Activated T-cell treated with anti-CD3 and anti-CD28 coated beads, Interleukin-2, amount 50 U/mL, for 4 hours (primary cell): ENCODE results near the gene LMBRD1. TPM values are rescaled to one million over a fixed set of nuclear protein-coding genes. Genes with fewer than 3 reads are reported as not detected.
"Not testable (repeated sequence)": the region's sequence is repeated elsewhere in the genome, so short reads cannot be mapped to it uniquely, and the experiment has no call there.

Experiments
- ATAC-seq, 2 donors: fragments of 200-7000 bp; cut with Tn5 transposase; one replicate each; pipeline ENCODE4 v1.10.0; 2021
- DNase-seq: peaks from one replicate; pipeline ENCODE4 v3.0.0-alpha.2; 2020
- H3K27me3 Mint-ChIP-seq: one replicate; pipeline ENCODE4 v1.8.0; 2021; ENCODE audit warnings: low read depth, mixed read lengths
- H3K36me3 Mint-ChIP-seq: one replicate; pipeline ENCODE4 v1.8.0; 2022; ENCODE audit warnings: mixed read lengths; ENCODE audit not compliant: insufficient read depth
- H3K4me1 Mint-ChIP-seq: one replicate; pipeline ENCODE4 v1.8.0; 2021; ENCODE audit warnings: low read depth, mixed read lengths
- H3K4me3 Mint-ChIP-seq: one replicate; pipeline ENCODE4 v1.8.0; 2021; ENCODE audit warnings: mild to moderate bottlenecking, moderate library complexity, mixed read lengths
- H3K9me3 Mint-ChIP-seq: one replicate; pipeline ENCODE4 v1.8.0; 2021; ENCODE audit warnings: mixed read lengths
- total RNA-seq, 3 donors: library from RNA; stranded (reverse); gene quantifications; one replicate each; pipeline ENCODE4 v1.2.1, GENCODE V29; 2021

The LMBRD1 gene
- total RNA-seq, 3 donors from 2014 or later, result 9.0 to 11.8 (median 10.6) TPM

GRCh38 chr6:69816569-69816968 lies 19.8 kb upstream of the LMBRD1 start:
- peak overlapping the region; percentile 75 for H3K4me3 Mint-ChIP-seq
- no peaks in the 10 kb centered on the region for H3K27me3 Mint-ChIP-seq
- ATAC-seq (peak in 1 of 2 donors; percentile 52), DNase-seq (peak; percentile 14)
- no peaks in the 10 kb centered on the region for H3K36me3 Mint-ChIP-seq
- H3K4me1 Mint-ChIP-seq, result peaks cover 51% of the 10 kb centered on the region
- no peaks in the 10 kb centered on the region for H3K9me3 Mint-ChIP-seq

- ATAC-seq, result peak; percentile 68 to 79
- no peaks in the 10 kb centered on the region for H3K9me3 Mint-ChIP-seq
- no peaks in the 10 kb centered on the region for H3K36me3 Mint-ChIP-seq
- peak overlapping the region; percentile 75 for H3K4me3 Mint-ChIP-seq
- H3K4me1 Mint-ChIP-seq, result peaks cover 55% of the 10 kb centered on the region
- no peak for DNase-seq
- no peaks in the 10 kb centered on the region for H3K27me3 Mint-ChIP-seq
Measured at GRCh38 chr6:69816026-69816425, 19.2 kb upstream of the LMBRD1 start.

GRCh38 chr6:69813508-69813907 lies 16.7 kb upstream of the LMBRD1 start:
- Mint-ChIP-seq H3K4me1 (peaks cover 58% of the 10 kb centered on the region), H3K36me3 (no peaks in the 10 kb centered on the region), H3K4me3 (peak overlapping the region; percentile 32), H3K27me3 (no peaks in the 10 kb centered on the region), H3K9me3 (no peaks in the 10 kb centered on the region)
- ATAC-seq, result peak; percentile 53 to 55
- no peak for DNase-seq

- H3K36me3 Mint-ChIP-seq, result no peaks in the 10 kb centered on the region
Measured at GRCh38 chr6:69812746-69813427, 16.1 kb upstream of the LMBRD1 start.

GRCh38 chr6:69802995-69803394 lies 6.2 kb upstream of the LMBRD1 start:
- Mint-ChIP-seq H3K4me3 (no peak overlapping the region), H3K4me1 (no peaks in the 10 kb centered on the region), H3K27me3 (no peaks in the 10 kb centered on the region), H3K36me3 (no peaks in the 10 kb centered on the region), H3K9me3 (no peaks in the 10 kb centered on the region)
- ATAC-seq (no peak), DNase-seq (no peak)

More at GRCh38 chr6:69812746-69813427, 16.1 kb upstream of the LMBRD1 start:
- ATAC-seq (no peak), DNase-seq (no peak)
- Mint-ChIP-seq H3K27me3 (peaks cover 2% of the 10 kb centered on the region), H3K9me3 (no peaks in the 10 kb centered on the region), H3K4me3 (peak overlapping the region; percentile 32), H3K4me1 (peaks cover 58% of the 10 kb centered on the region)

- H3K4me3 Mint-ChIP-seq, result no peak overlapping the region
- H3K9me3 Mint-ChIP-seq, result no peaks in the 10 kb centered on the region
- ATAC-seq (no peak), DNase-seq (no peak)
- H3K27me3 Mint-ChIP-seq, result no peaks in the 10 kb centered on the region
- peaks cover 10% of the 10 kb centered on the region for H3K4me1 Mint-ChIP-seq
- H3K36me3 Mint-ChIP-seq, result no peaks in the 10 kb centered on the region
Measured at GRCh38 chr6:69801711-69802110, 4.9 kb upstream of the LMBRD1 start.

- DNase-seq, result no peak
- H3K4me1 Mint-ChIP-seq, result peaks cover 10% of the 10 kb centered on the region
- H3K9me3 Mint-ChIP-seq, result no peaks in the 10 kb centered on the region
- no peak for ATAC-seq
- H3K36me3 Mint-ChIP-seq, result no peaks in the 10 kb centered on the region
- H3K4me3 Mint-ChIP-seq, result no peak overlapping the region
- no peaks in the 10 kb centered on the region for H3K27me3 Mint-ChIP-seq
Measured at GRCh38 chr6:69801225-69801624, 4.4 kb upstream of the LMBRD1 start.

GRCh38 chr6:69798796-69799195 lies 2.0 kb upstream of the LMBRD1 start:
- not testable (repeated sequence) for H3K27me3 Mint-ChIP-seq, H3K4me3 Mint-ChIP-seq, ATAC-seq, DNase-seq, H3K9me3 Mint-ChIP-seq, H3K36me3 Mint-ChIP-seq
- peaks cover 34% of the 10 kb centered on the region for H3K4me1 Mint-ChIP-seq

- peaks cover 55% of the 10 kb centered on the region for H3K4me1 Mint-ChIP-seq
- peak overlapping the region; percentile 90 for H3K4me3 Mint-ChIP-seq
Measured at GRCh38 chr6:69796073-69796641, 653 bp downstream of the LMBRD1 start.

GRCh38 chr6:69795469-69796072 lies 1.2 kb downstream of the LMBRD1 start:
- H3K9me3 Mint-ChIP-seq, result no peaks in the 10 kb centered on the region
- ATAC-seq (no peak), DNase-seq (no peak)
- H3K36me3 Mint-ChIP-seq, result no peaks in the 10 kb centered on the region
- no peaks in the 10 kb centered on the region for H3K27me3 Mint-ChIP-seq
- H3K4me1 Mint-ChIP-seq, result peaks cover 57% of the 10 kb centered on the region
- peak overlapping the region; percentile 90 for H3K4me3 Mint-ChIP-seq

More at GRCh38 chr6:69796073-69796641, 653 bp downstream of the LMBRD1 start:
- Mint-ChIP-seq H3K27me3 (no peaks in the 10 kb centered on the region), H3K9me3 (no peaks in the 10 kb centered on the region), H3K36me3 (no peaks in the 10 kb centered on the region)
- DNase-seq (peak; percentile 24), ATAC-seq (peak; percentile 10 to 16)

GRCh38 chr6:69792292-69792691 lies 4.5 kb downstream of the LMBRD1 start:
- Mint-ChIP-seq H3K27me3 (no peaks in the 10 kb centered on the region), H3K4me3 (no peak overlapping the region), H3K9me3 (no peaks in the 10 kb centered on the region), H3K4me1 (peaks cover 64% of the 10 kb centered on the region), H3K36me3 (peaks cover 10% of the 10 kb centered on the region)
- ATAC-seq, result no peak
- no peak for DNase-seq

GRCh38 chr6:69791065-69791471 lies 5.7 kb downstream of the LMBRD1 start:
- peaks cover 66% of the 10 kb centered on the region for H3K4me1 Mint-ChIP-seq
- no peaks in the 10 kb centered on the region for H3K9me3 Mint-ChIP-seq
- peaks cover 12% of the 10 kb centered on the region for H3K36me3 Mint-ChIP-seq
- DNase-seq (no peak), ATAC-seq (no peak)
- H3K27me3 Mint-ChIP-seq, result no peaks in the 10 kb centered on the region
- H3K4me3 Mint-ChIP-seq, result no peak overlapping the region

- Mint-ChIP-seq H3K4me3 (no peak overlapping the region), H3K9me3 (no peaks in the 10 kb centered on the region), H3K27me3 (no peaks in the 10 kb centered on the region), H3K4me1 (peaks cover 65% of the 10 kb centered on the region), H3K36me3 (peaks cover 12% of the 10 kb centered on the region)
- ATAC-seq, result no peak
- DNase-seq, result no peak
Measured at GRCh38 chr6:69790629-69791028, 6.2 kb downstream of the LMBRD1 start.

- H3K4me1 Mint-ChIP-seq, result peaks cover 65% of the 10 kb centered on the region
- DNase-seq (no peak), ATAC-seq (no peak)
- H3K36me3 Mint-ChIP-seq, result peaks cover 21% of the 10 kb centered on the region
- no peaks in the 10 kb centered on the region for H3K9me3 Mint-ChIP-seq
- no peak overlapping the region for H3K4me3 Mint-ChIP-seq
- H3K27me3 Mint-ChIP-seq, result no peaks in the 10 kb centered on the region
Measured at GRCh38 chr6:69789578-69789977, 7.2 kb downstream of the LMBRD1 start.

- H3K4me1 Mint-ChIP-seq, result peaks cover 60% of the 10 kb centered on the region
Measured at GRCh38 chr6:69787436-69787835, 9.4 kb downstream of the LMBRD1 start.

More at GRCh38 chr6:69787436-69787835, 9.4 kb downstream of the LMBRD1 start:
- not testable (repeated sequence) for DNase-seq, H3K27me3 Mint-ChIP-seq, H3K4me3 Mint-ChIP-seq, H3K9me3 Mint-ChIP-seq, ATAC-seq
- peaks cover 28% of the 10 kb centered on the region for H3K36me3 Mint-ChIP-seq
